GM12878 (cell line): ENCODE results near the gene MIER1. TPM values are rescaled to one million over a fixed set of nuclear protein-coding genes. Genes with fewer than 3 reads are reported as not detected.

Source experiments
- ATAC-seq: fragments of 200-7000 bp; cut with Tn5 transposase; 3 replicates; pipeline ENCODE4 v1.9.1; 2020; ENCODE audit warnings: mild to moderate bottlenecking, moderate library complexity
- BruUV-seq: library from RNA; stranded (reverse); fragments of 400-500 nt; replicated peaks from 2 replicates; lab custom pipeline; 2021; lab: Mats Ljungman, UMichigan
- CTCF ChIA-PET: fragments of 300-600 bp; sonication (Branson Sonifier 250); formaldehyde crosslinking; extraction: SDS; loops from one replicate; lab custom pipeline; 2021; ENCODE audit warnings: inconsistent platforms; lab: Yijun Ruan, JAX
- POLR2A ChIA-PET: fragments of 350-600 bp; formaldehyde crosslinking; extraction: SDS; loops from one replicate; lab custom pipeline; 2021; ENCODE audit warnings: inconsistent platforms; lab: Charles Lee
- RAD21 ChIA-PET: fragments of 300-600 bp; sonication (Branson Sonifier 250); formaldehyde crosslinking; loops from one replicate; lab custom pipeline; 2023; ENCODE audit warnings: antibody characterized with exemption; ENCODE audit not compliant: unreplicated experiment; lab: Charles Lee
- SMC1A ChIA-PET: fragments of 300-600 bp; sonication (Branson Sonifier 250); formaldehyde crosslinking; loops from one replicate; lab custom pipeline; 2023; ENCODE audit not compliant: unreplicated experiment, uncharacterized antibody; lab: Charles Lee
- DNase-seq: peaks from one replicate; pipeline ENCODE4 v3.0.0-alpha.2; 2011; ENCODE audit warnings: low read depth, low spot score
- FAIRE-seq: peaks from 3 replicates; lab custom pipeline; 2011; peaks lifted over from hg19 to GRCh38; lab: Jason Lieb, UNC
- H2AFZ ChIP-seq: 2 replicates; pipeline ENCODE4 v1.6.0; 2011; ENCODE audit warnings: low read depth, low read length, control low read depth; ENCODE audit not compliant: control insufficient read depth
- H3K27ac ChIP-seq: 2 replicates; pipeline ENCODE4 v1.5.1; 2011; ENCODE audit warnings: control low read depth; ENCODE audit not compliant: control insufficient read depth, insufficient read depth
- H3K27me3 ChIP-seq, 2 experiments: replicated peaks in 1 of 2; 2 replicates each; pipeline versions ENCODE4 v1.6.0 to v1.6.1; 2011; ENCODE audit warnings: low read length in 1 of 2; ENCODE audit not compliant: control insufficient read depth in 2 of 2, insufficient read depth in 2 of 2
- H3K36me3 ChIP-seq, 2 experiments: 2 replicates each; pipeline ENCODE4 v1.5.1; 2011; ENCODE audit warnings: low read length in 1 of 2; ENCODE audit not compliant: control insufficient read depth in 2 of 2, insufficient read depth in 2 of 2
- H3K4me1 ChIP-seq: 2 replicates; pipeline ENCODE4 v1.6.1; 2011; ENCODE audit warnings: mild to moderate bottlenecking, low read length, moderate library complexity, mixed read lengths; ENCODE audit not compliant: control insufficient read depth, insufficient read depth
- H3K4me2 ChIP-seq: 2 replicates; pipeline ENCODE4 v1.6.0; 2011; ENCODE audit warnings: control low read depth; ENCODE audit not compliant: control insufficient read depth, insufficient read depth
- H3K4me3 ChIP-seq: fragments of 200-600 bp; sonication (generic); 2 replicates; pipeline ENCODE4 v1.5.1; 2016
- H3K79me2 ChIP-seq: 2 replicates; pipeline ENCODE4 v1.6.0; 2011; ENCODE audit warnings: low read length; ENCODE audit not compliant: control insufficient read depth, insufficient read depth
- H3K9ac ChIP-seq: 2 replicates; pipeline ENCODE4 v1.8.0; 2011; ENCODE audit warnings: low read length, control low read depth, mixed read lengths; ENCODE audit not compliant: control insufficient read depth, insufficient read depth
- H3K9me3 ChIP-seq: replicated peaks from 3 replicates; pipeline ENCODE4 v1.5.1; 2011; ENCODE audit warnings: mild to moderate bottlenecking, low read length; ENCODE audit not compliant: control insufficient read depth, insufficient read depth
- H4K20me1 ChIP-seq: 2 replicates; pipeline ENCODE4 v1.6.0; 2011; ENCODE audit not compliant: control insufficient read depth, insufficient read depth
- CTCF ChIP-seq, 3 experiments: IDR thresholded peaks in 2 of 3; conservative IDR thresholded peaks in 1 of 3; 2 replicates each; pipeline ENCODE4 v1.5.1; 2011; ENCODE audit warnings: low read depth in 3 of 3, low read length in 3 of 3, mild to moderate bottlenecking in 3 of 3, control low read depth in 2 of 3, moderate library complexity in 2 of 3, inconsistent platforms in 1 of 3, mixed read lengths in 1 of 3; ENCODE audit not compliant: control insufficient read depth in 2 of 3, insufficient read depth in 1 of 3; ENCODE audit errors: extremely low read depth in 1 of 3
- E2F8 ChIP-seq: fragments of 450-650 bp; IDR thresholded peaks from 2 replicates; pipeline ENCODE4 v1.6.1; 2018; ENCODE audit warnings: mild to moderate bottlenecking, low read depth, moderate library complexity; ENCODE audit not compliant: partially characterized antibody
- JUNB ChIP-seq: IDR thresholded peaks from 2 replicates; pipeline ENCODE4 v1.6.1; 2016; ENCODE audit warnings: antibody characterized with exemption, mild to moderate bottlenecking
- MYC ChIP-seq: IDR thresholded peaks from 2 replicates; pipeline ENCODE4 v1.6.1; 2011; ENCODE audit warnings: mild to moderate bottlenecking, low read length, moderate library complexity, inconsistent platforms; ENCODE audit not compliant: insufficient read depth, insufficient replicate concordance, insufficient read length, severe bottlenecking
- POLR2A ChIP-seq: IDR thresholded peaks from 2 replicates; pipeline ENCODE4 v1.6.1; 2011; ENCODE audit warnings: low read depth, mild to moderate bottlenecking, low read length
- PRDM15 ChIP-seq: fragments of 450-650 bp; formaldehyde crosslinking; IDR thresholded peaks from 2 replicates; pipeline ENCODE4 v1.4.0; 2020; ENCODE audit warnings: mild to moderate bottlenecking, moderate library complexity
- SKIL ChIP-seq: fragments of 450-650 bp; IDR thresholded peaks from 2 replicates; pipeline ENCODE4 v1.6.1; 2017; ENCODE audit warnings: mild to moderate bottlenecking, low read depth, inconsistent platforms; ENCODE audit not compliant: poor library complexity, severe bottlenecking
- SMAD1 ChIP-seq: fragments of 450-650 bp; IDR thresholded peaks from 2 replicates; pipeline ENCODE4 v1.6.1; 2018; ENCODE audit warnings: mild to moderate bottlenecking, low read depth; ENCODE audit not compliant: partially characterized antibody
- TBL1XR1 ChIP-seq: IDR thresholded peaks from 2 replicates; pipeline ENCODE4 v1.6.1; 2012; ENCODE audit warnings: low read depth, low read length, improper control_type of control experiment
- ZBTB33 ChIP-seq: fragments of 450-650 bp; IDR thresholded peaks from 2 replicates; pipeline ENCODE4 v1.6.1; 2017; ENCODE audit warnings: mild to moderate bottlenecking
- WGBS: methylation state at CpG from one replicate; pipeline ENCODE4 v1.1.6; 2016; ENCODE audit warnings: low lambda C conversion rate; ENCODE audit not compliant: insufficient replicate concordance, insufficient coverage; ENCODE audit errors: missing lambda C conversion rate; 5-methylcytosine and 5-hydroxymethylcytosine counted together
- in situ Hi-C: fragments of 300-500 bp; cut with MboI; formaldehyde crosslinking; loops from 9 replicates; pipeline ENCODE4 v1.14.3; 2018; ENCODE audit warnings: mixed read lengths
- intact Hi-C: fragments of 100-400 bp; cut with micrococcal nuclease; formaldehyde crosslinking; loops from one replicate; pipeline ENCODE4 v1.14.2; 2022; ENCODE audit not compliant: unreplicated experiment
- polyA plus RNA-seq, 11 experiments: library from polyadenylated mRNA; depleted of rRNA in 4 of 11; unstranded in 6 of 11; stranded (reverse) in 5 of 11; fragments of >200 nt; fragmentation: Nextera tagmentation in 4 of 11; fragmentation: Illumina TruSeq in 1 of 11; extraction: Ambion mirVana in 4 of 11; extraction: Trizol in 1 of 11; gene quantifications; 1 replicate in 1 of 11; 2 replicates in 10 of 11; pipeline versions ENCODE4 v1.2.1 to v1.2.3, GENCODE V29; 2011 to 2016; ENCODE audit warnings: inconsistent platforms in 2 of 11, missing spikeins in 2 of 11, low read depth in 1 of 11
- total RNA-seq, 4 experiments: library from RNA; depleted of rRNA in 3 of 4; stranded (reverse); fragments of >200 nt in 3 of 4; fragmentation: Illumina TruSeq in 1 of 4; extraction: Trizol in 1 of 4; gene quantifications; 2 replicates each; pipeline versions ENCODE4 v1.2.1 to v1.2.3, GENCODE V29; 2013 to 2021

The MIER1 gene
- total and polyA plus RNA-seq, 10 of the 15 experiments (the other 5 are each of a cell fraction or from before 2014, with no cell fraction given), result 13.6 to 39.8 (median 25.7) TPM

GRCh38 chr1:66945316-66945715 lies 20.5 kb downstream of the MIER1 start:
- BruUV-seq, result no TSS peak
- ChIA-PET RAD21 (no interaction called here), CTCF (interaction anchor here (1.2 kb wide), 1 partner anchor 16 kb away, joined by 3 read pairs; no protein-coding TSS in a partner anchor), SMC1A (interaction anchor here (1.0 to 2.6 kb wide), 3 partner anchors 11 to 204 kb away, joined by 3 to 9 read pairs (median 5); no protein-coding TSS in a partner anchor), POLR2A (interaction anchor here (1.7 kb wide), 1 partner anchor 11 kb away, joined by 10 read pairs; no protein-coding TSS in a partner anchor)
- Histone ChIP-seq H2AFZ (no peak overlapping the region), H3K4me2 (no peak overlapping the region), H3K27ac (no peak overlapping the region), H3K4me3 (no peak overlapping the region), H3K36me3 (peaks cover 8 to 31% of the 10 kb centered on the region in 2 experiments), H4K20me1 (no peaks in the 10 kb centered on the region), H3K27me3 (no peaks in the 10 kb centered on the region), H3K4me1 (no peaks in the 10 kb centered on the region), H3K9me3 (no peaks in the 10 kb centered on the region), H3K79me2 (peaks cover 31% of the 10 kb centered on the region), H3K9ac (no peak overlapping the region)
- WGBS, result 100% methylated on average over 3 of the region's 3 CpGs
- DNase-seq (no peak), ATAC-seq (no peak), FAIRE-seq (no peak)
- intact Hi-C loops (no loop called here), in situ Hi-C loops (loop anchor here (25.0 kb wide), 2 partner anchors 558 to 683 kb away; no protein-coding TSS in a partner anchor)
- no peak for TF ChIP-seq CTCF (IDR thresholded peaks at IDR 0.05 in 2 of 3, conservative IDR thresholded peaks at IDR 0.05 in 1 of 3; ENCODE audit: control insufficient read depth in 2 of 3, extremely low read depth in 1 of 3, insufficient read depth in 1 of 3, low read depth in 3 of 3, low read length in 3 of 3)
- TF ChIP-seq MYC, result no peak
- no peak for TF ChIP-seq SMAD1
- no peak for TF ChIP-seq POLR2A
- TF ChIP-seq JUNB, result no peak
- TF ChIP-seq PRDM15 (CRISPR knock-in tag), result no peak
- no peak for TF ChIP-seq SKIL
- no peak for TF ChIP-seq ZBTB33
- no peak for TF ChIP-seq TBL1XR1
- TF ChIP-seq E2F8, result no peak
